Psoas muscle (tissue), 8 donors: ENCODE data around the gene APRT. TPM values are rescaled to one million over a fixed set of nuclear protein-coding genes. Genes with fewer than 3 reads are reported as not detected.

Source experiments
- ATAC-seq, 4 donors: fragments of 200-7000 bp; cut with Tn5 transposase; one replicate each; pipeline ENCODE4 v1.9.1; 2020; ENCODE audit warnings: moderate library complexity in 3 of 4, mild to moderate bottlenecking in 2 of 4
- DNase-seq, 2 donors: peaks; one replicate each; pipeline ENCODE4 v3.0.0-alpha.2; 2020
- H3K27ac ChIP-seq: fragments of 200-600 bp; one replicate; pipeline ENCODE4 v1.8.0; 2022
- H3K27me3 ChIP-seq, 3 donors: fragments of 200-600 bp in 1 of 3; one replicate each; pipeline versions ENCODE4 v1.6.1 to v1.8.0; 2013 to 2022; ENCODE audit warnings: low read length in 2 of 3, mild to moderate bottlenecking in 2 of 3, moderate library complexity in 1 of 3; ENCODE audit not compliant: insufficient read depth in 3 of 3
- H3K36me3 ChIP-seq, 2 donors: fragments of 200-600 bp in 1 of 2; one replicate each; pipeline versions ENCODE4 v1.6.1 to v1.8.0; 2013 to 2022; ENCODE audit warnings: low read depth in 1 of 2, mild to moderate bottlenecking in 1 of 2, moderate library complexity in 1 of 2; ENCODE audit not compliant: insufficient read depth in 1 of 2
- H3K4me1 ChIP-seq: fragments of 200-600 bp; one replicate; pipeline ENCODE4 v1.8.0; 2022
- H3K4me3 ChIP-seq: fragments of 200-600 bp; one replicate; pipeline ENCODE4 v1.8.0; 2022; ENCODE audit warnings: mild to moderate bottlenecking
- H3K9me3 ChIP-seq: fragments of 200-600 bp; one replicate; pipeline ENCODE4 v1.8.0; 2022
- CTCF ChIP-seq: fragments of 200-600 bp; IDR thresholded peaks from one replicate; pipeline ENCODE4 v1.8.0; 2022; ENCODE audit warnings: antibody characterized with exemption
- WGBS, 3 donors: extraction: QIAGEN DNeasy Blood & Tissue Kit; methylation state at CpG; one replicate each; pipeline versions ENCODE4 v1.1.6 to v1.1.7; 2013; 5-methylcytosine and 5-hydroxymethylcytosine counted together
- intact Hi-C, 2 donors: fragments of 100-400 bp; cut with DNase I; formaldehyde crosslinking; loops; one replicate each; pipeline versions ENCODE4 v1.11.0 to v1.14.2; 2022
- polyA plus RNA-seq, 3 donors: library from polyadenylated mRNA; stranded (reverse); fragments of 200-250 nt; gene quantifications; one replicate each; pipeline ENCODE4 v1.2.3, GENCODE V29; 2013
- total RNA-seq, 4 donors: library from RNA; stranded (reverse); fragmentation: NEBNext Ultra II Directional in 2 of 4; extraction: Animal tissue kit (Norgen Biotek cat#: 25700) in 2 of 4; gene quantifications; one replicate each; pipeline versions ENCODE4 v1.2.1 to v1.2.4, GENCODE V29; 2021 to 2023
- donor health status: healthy with polysubstance abuse.
- donor health status: DM: no; HTN: no; CAD: no; lungs with moderate emphysema.
- donor health status: Bipolar disorder and iron deficiency.
- donor health status: healthy.
- donor health status: DM: yes; HTN: yes; CAD: no.
- donor health status: DM: no; HTN: no; CAD: no.
- donor health status: DM: no; HTN: no; CAD: no.
- donor health status: DM: yes; HTN: yes; CAD: no.

Gene APRT
- total and polyA plus RNA-seq, 7 donors: 32.8 to 165 (median 61.5) TPM

GRCh38 chr16:88836791-88837190 is 25.1 kb upstream of the APRT start:
- TF ChIP-seq CTCF: no peak
- Histone ChIP-seq H3K27me3 (no peaks in the 10 kb centered on the region), H3K4me3 (no peak overlapping the region), H3K9me3 (no peaks in the 10 kb centered on the region), H3K4me1 (no peaks in the 10 kb centered on the region), H3K36me3 (peaks cover 0 to 24% of the 10 kb centered on the region in 2 donors), H3K27ac (no peak overlapping the region)
- DNase-seq (no peak), ATAC-seq (no peak)
- WGBS, 3 donors: 90 to 95% (median 94%) methylated on average over 17 of the region's 17 CpGs
- intact Hi-C loops: no loop called here

DNA sequence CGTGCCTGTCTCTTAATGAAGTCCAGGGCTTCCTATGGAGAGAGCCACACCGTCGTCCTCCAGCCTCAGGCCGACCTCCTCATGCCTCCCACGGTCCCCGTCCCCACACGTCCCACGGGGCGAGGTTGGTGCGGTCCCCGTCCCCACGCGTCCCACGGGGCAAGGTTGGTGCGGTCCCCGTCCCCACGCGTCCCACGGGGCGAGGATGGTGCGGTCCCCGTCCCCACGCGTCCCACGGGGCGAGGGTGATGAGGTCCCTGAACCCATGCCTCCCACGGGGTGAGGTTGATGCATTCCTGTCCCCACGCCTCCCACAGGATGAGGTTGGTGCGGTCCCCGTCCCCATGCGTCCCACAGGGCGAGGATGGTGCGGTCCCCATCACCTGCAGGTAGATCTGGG is 24.1 kb upstream of the APRT start:
- H3K27me3 ChIP-seq: no peaks in the 10 kb centered on the region
- H3K4me1 ChIP-seq: no peaks in the 10 kb centered on the region
- DNase-seq (no peak), ATAC-seq (no peak)
- 92 to 94% (median 94%) methylated on average over 33 of the region's 33 CpGs for WGBS, 3 donors
- peaks cover 0 to 24% of the 10 kb centered on the region in 2 donors for H3K36me3 ChIP-seq
- H3K4me3 ChIP-seq: no peak overlapping the region
- no peak overlapping the region for H3K27ac ChIP-seq
- TF ChIP-seq CTCF: no peak
- H3K9me3 ChIP-seq: no peaks in the 10 kb centered on the region
- intact Hi-C loops: no loop called here

DNA sequence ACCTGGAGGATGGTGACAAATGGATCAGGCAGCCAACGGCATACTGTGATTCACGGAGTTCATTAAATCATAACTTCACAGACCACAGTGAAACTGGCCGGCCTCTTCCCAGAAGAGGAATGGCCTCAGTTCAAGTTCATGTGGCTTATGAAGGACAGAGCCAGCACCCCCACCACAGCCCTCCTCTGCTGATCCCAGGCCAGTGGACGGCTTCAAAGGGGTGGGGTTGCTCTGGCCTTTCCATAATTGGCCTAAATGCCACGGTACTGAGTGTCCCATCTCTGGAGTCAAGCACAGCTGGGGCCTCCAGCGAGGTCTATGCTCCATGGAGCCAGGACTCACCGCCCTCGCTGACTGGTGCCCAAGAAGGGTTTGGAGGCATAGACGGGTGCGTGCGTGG is 23.7 kb upstream of the APRT start:
- Histone ChIP-seq H3K4me3 (no peak overlapping the region), H3K4me1 (no peaks in the 10 kb centered on the region), H3K27me3 (no peaks in the 10 kb centered on the region), H3K36me3 (peaks cover 0 to 19% of the 10 kb centered on the region in 2 donors), H3K9me3 (no peaks in the 10 kb centered on the region), H3K27ac (no peak overlapping the region)
- intact Hi-C loops: no loop called here
- ATAC-seq: peak in 1 of 4 donors; percentile 9
- DNase-seq: no peak
- TF ChIP-seq CTCF: no peak
- WGBS, 3 donors: 65 to 70% (median 66%) methylated on average over 11 of the region's 11 CpGs

DNA sequence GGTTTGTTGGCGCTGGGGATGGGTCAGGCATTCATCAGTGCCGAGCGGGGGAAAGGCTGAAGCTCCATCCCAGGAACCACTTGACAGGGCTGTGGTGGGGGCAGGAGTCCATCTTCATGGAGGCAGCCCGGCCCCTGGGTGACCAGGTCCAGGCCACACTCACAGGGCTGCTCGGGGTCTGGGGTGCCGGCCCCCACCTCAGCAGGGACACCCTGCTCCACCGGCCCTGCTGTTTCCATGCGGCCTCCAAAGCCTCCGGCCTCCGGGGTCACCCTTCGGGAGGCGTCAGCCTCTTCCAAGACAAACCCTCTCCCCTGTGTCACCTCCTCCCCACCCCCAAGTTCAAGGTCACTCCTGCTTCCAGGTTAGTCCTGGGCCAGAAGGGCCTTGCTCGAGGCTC is 22.9 kb upstream of the APRT start:
- Histone ChIP-seq H3K27ac (no peak overlapping the region), H3K36me3 (peaks cover 0 to 12% of the 10 kb centered on the region in 2 donors), H3K4me1 (no peaks in the 10 kb centered on the region), H3K9me3 (no peaks in the 10 kb centered on the region), H3K27me3 (no peaks in the 10 kb centered on the region), H3K4me3 (no peak overlapping the region)
- intact Hi-C loops: no loop called here
- no peak for TF ChIP-seq CTCF
- DNase-seq (no peak), ATAC-seq (no peak)
- WGBS, 3 donors: 94 to 95% (median 95%) methylated on average over 10 to 13 of the region's 13 CpGs

DNA sequence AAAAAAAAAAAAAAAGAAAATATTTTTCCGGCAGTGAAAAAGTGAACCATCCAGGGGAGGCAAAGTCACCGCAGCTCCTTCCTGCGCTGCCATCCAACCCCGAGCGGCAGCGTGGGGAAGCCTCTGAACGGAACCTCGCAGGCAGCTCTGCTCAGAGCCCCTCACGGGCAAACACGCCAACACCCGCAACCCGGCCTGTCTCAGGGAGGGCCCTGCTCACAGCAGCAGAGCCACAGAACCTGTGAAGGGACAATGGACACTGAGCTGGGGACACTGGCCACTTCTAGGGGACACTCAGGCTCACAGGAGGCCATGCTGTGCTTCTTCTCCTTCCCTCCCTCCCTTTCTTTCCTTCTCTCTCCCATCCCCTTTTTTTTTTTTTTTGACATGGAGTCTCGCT is 21.4 kb upstream of the APRT start:
- no peak for TF ChIP-seq CTCF
- intact Hi-C loops: no loop called here
- DNase-seq (no peak), ATAC-seq (no peak)
- H3K9me3 ChIP-seq: no peaks in the 10 kb centered on the region
- H3K4me1 ChIP-seq: no peaks in the 10 kb centered on the region
- no peak overlapping the region for H3K4me3 ChIP-seq
- 94 to 96% (median 94%) methylated on average over 12 to 13 of the region's 13 CpGs for WGBS, 3 donors
- H3K27ac ChIP-seq: no peak overlapping the region
- H3K27me3 ChIP-seq: no peaks in the 10 kb centered on the region
- H3K36me3 ChIP-seq: peaks cover 0 to 14% of the 10 kb centered on the region in 2 donors
